ENCODE results near the gene RPS6KA2. TPM values are rescaled to one million over a fixed set of nuclear protein-coding genes. Genes with fewer than 3 reads are reported as not detected.

The RPS6KA2 gene
- total RNA-seq, 1 experiment from 2014 or later: 12.3 TPM

- no peak overlapping the region for H3K23ac ChIP-seq (ENCODE audit: insufficient read length, low read depth, low read length)
- H3K79me2 ChIP-seq (ENCODE audit: insufficient read depth, low read length): no peaks in the 10 kb centered on the region
- H3K4me1 Mint-ChIP-seq: no peaks in the 10 kb centered on the region
Observed at GRCh38 chr6:166440729-166441128, 186.3 kb downstream of the RPS6KA2 start.

More at GRCh38 chr6:166440729-166441128, 186.3 kb downstream of the RPS6KA2 start:
- no peak overlapping the region for H3K14ac ChIP-seq (ENCODE audit: insufficient read depth, low read length)
- H2BK20ac ChIP-seq (ENCODE audit: low read depth, low read length, poor library complexity, severe bottlenecking): no peak overlapping the region
- H4K5ac ChIP-seq (ENCODE audit: insufficient read length, low read depth, low read length): no peak overlapping the region
- no peak for TF ChIP-seq CTCF (conservative IDR thresholded peaks at IDR 0.05)
- Mint-ChIP-seq H3K4me3 (no peak overlapping the region), H3K27me3 (ENCODE audit: low read depth) (no peaks in the 10 kb centered on the region), H3K9me3 (no peaks in the 10 kb centered on the region), H3K27ac (no peak overlapping the region; a peak in 1 of 7 replicates), H3K36me3 (ENCODE audit: insufficient read depth in 1 of 3, low read depth in 3 of 3) (peaks cover 0 to 2% (median 0%) of the 10 kb centered on the region in 3 experiments; a peak in 2 of 7 replicates)
- H3K23me2 ChIP-seq (ENCODE audit: insufficient read length, low read depth, low read length, poor library complexity, severe bottlenecking): no peaks in the 10 kb centered on the region
- H3T11ph ChIP-seq (ENCODE audit: low read length): no peak overlapping the region
- no peaks in the 10 kb centered on the region for H3K9me3 ChIP-seq (ENCODE audit: control insufficient read depth, low read depth, low read length)
- H2BK12ac ChIP-seq (ENCODE audit: insufficient read length, low read depth, low read length): no peak overlapping the region
- no peak overlapping the region for H2BK5ac ChIP-seq (ENCODE audit: insufficient read length, low read length)
- H3K79me1 ChIP-seq (ENCODE audit: insufficient read depth, low read depth, low read length, poor library complexity, severe bottlenecking): no peaks in the 10 kb centered on the region
- no peaks in the 10 kb centered on the region for H3K27me3 ChIP-seq (ENCODE audit: insufficient read depth, low read length)
- H3K27ac ChIP-seq (ENCODE audit: insufficient read length, low read depth, low read length): no peak overlapping the region
- no peak overlapping the region for H4K8ac ChIP-seq (replicated peaks; ENCODE audit: insufficient read length, low read depth, low read length)
- no peaks in the 10 kb centered on the region for H4K20me1 ChIP-seq (ENCODE audit: control insufficient read depth, insufficient read depth, insufficient read length)
- no peak overlapping the region for H3K4ac ChIP-seq (ENCODE audit: low read depth, low read length)
- no peak overlapping the region for H2BK120ac ChIP-seq (ENCODE audit: low read depth, low read length, poor library complexity, severe bottlenecking)
- H2AFZ ChIP-seq (ENCODE audit: low read length): no peak overlapping the region
- no peak overlapping the region for H3K18ac ChIP-seq (ENCODE audit: insufficient read length, low read depth, low read length)
- no peak overlapping the region for H3K56ac ChIP-seq (ENCODE audit: insufficient read length, low read depth, low read length)
- H3K4me2 ChIP-seq (ENCODE audit: insufficient read depth, insufficient read length, low read length): no peak overlapping the region
- no CpG with 5 or more reads among the region's 15 CpGs for WGBS (ENCODE audit: extremely low coverage, insufficient read length, low lambda C conversion rate)
- H2AK5ac ChIP-seq (ENCODE audit: insufficient read length, low read length): no peak overlapping the region
- H3K9ac ChIP-seq (ENCODE audit: extremely low read depth, insufficient read length, low read length): no peak overlapping the region
- H2BK15ac ChIP-seq (ENCODE audit: low read depth, low read length): no peak overlapping the region
- no peaks in the 10 kb centered on the region for H3K4me1 ChIP-seq (ENCODE audit: insufficient read depth, low read length)
- no peak for DNase-seq
- H4K91ac ChIP-seq (ENCODE audit: insufficient read length, low read depth, low read length): no peak overlapping the region
